OCI-LY1 (cell line): ENCODE results near the gene TK2.

ENCODE experiments used
- H2AFZ ChIP-seq: fragments of 200-600 bp; sonication (generic), shearing (Covaris generic); 2 replicates; pipeline ENCODE4 v1.6.0; 2014; ENCODE audit warnings: antibody characterized with exemption, mild to moderate bottlenecking, low read length
- H3F3A ChIP-seq: fragments of 200-600 bp; sonication (generic), shearing (Covaris generic); 2 replicates; pipeline ENCODE4 v1.6.0; 2014; ENCODE audit warnings: mild to moderate bottlenecking, antibody characterized with exemption, low read length, moderate library complexity; ENCODE audit not compliant: insufficient read depth
- H3K27ac ChIP-seq: fragments of 200-600 bp; sonication (generic); 2 replicates; pipeline ENCODE4 v1.5.1; 2014; ENCODE audit warnings: low read length, mixed run types, mild to moderate bottlenecking, low read depth; ENCODE audit not compliant: poor library complexity, severe bottlenecking
- H3K27me3 ChIP-seq: fragments of 200-600 bp; sonication (generic); 2 replicates; pipeline ENCODE4 v1.6.0; 2014; ENCODE audit warnings: antibody characterized with exemption, mild to moderate bottlenecking, low read length, moderate library complexity; ENCODE audit not compliant: insufficient read depth
- H3K36me3 ChIP-seq: fragments of 200-600 bp; sonication (generic); 2 replicates; pipeline ENCODE4 v1.6.1; 2014; ENCODE audit warnings: mild to moderate bottlenecking, antibody characterized with exemption, low read length, moderate library complexity, mixed read lengths; ENCODE audit not compliant: insufficient read depth
- H3K4me1 ChIP-seq: fragments of 200-600 bp; sonication (generic); 2 replicates; pipeline ENCODE4 v1.5.1; 2014; ENCODE audit warnings: mild to moderate bottlenecking, low read length, moderate library complexity; ENCODE audit not compliant: insufficient read depth, severe bottlenecking
- H3K4me2 ChIP-seq: fragments of 200-600 bp; sonication (generic), shearing (Covaris generic); 2 replicates; pipeline ENCODE4 v1.6.1; 2014; ENCODE audit warnings: low read length
- H3K4me3 ChIP-seq: fragments of 200-600 bp; sonication (generic); 2 replicates; pipeline ENCODE4 v1.5.1; 2014; ENCODE audit warnings: low read length, low read depth, mild to moderate bottlenecking, mixed read lengths; ENCODE audit not compliant: poor library complexity, severe bottlenecking
- H3K79me2 ChIP-seq: fragments of 200-600 bp; shearing (Covaris generic); 2 replicates; pipeline ENCODE4 v1.6.1; 2016; ENCODE audit warnings: mixed run types, low read length, mixed read lengths; ENCODE audit not compliant: insufficient read depth
- H3K9ac ChIP-seq: fragments of 200-600 bp; sonication (generic), shearing (Covaris generic); 2 replicates; pipeline ENCODE4 v1.6.1; 2014; ENCODE audit warnings: mild to moderate bottlenecking, low read length, mixed read lengths
- H3K9me2 ChIP-seq: fragments of 200-600 bp; sonication (generic), shearing (Covaris generic); 2 replicates; pipeline ENCODE4 v1.6.1; 2014; ENCODE audit warnings: low read depth, mild to moderate bottlenecking, low read length, mixed read lengths
- H3K9me3 ChIP-seq: fragments of 200-600 bp; shearing (Covaris generic); 2 replicates; pipeline ENCODE4 v1.6.1; 2014; ENCODE audit warnings: low read length, mixed read lengths
- H4K20me1 ChIP-seq: fragments of 200-600 bp; sonication (generic), shearing (Covaris generic); 2 replicates; pipeline ENCODE4 v1.6.0; 2016; ENCODE audit warnings: mild to moderate bottlenecking, low read length; ENCODE audit not compliant: insufficient read depth
- CTCF ChIP-seq: fragments of 200-600 bp; sonication (generic), shearing (Covaris generic); IDR thresholded peaks from 2 replicates; pipeline ENCODE4 v1.5.1; 2017; ENCODE audit warnings: mild to moderate bottlenecking, antibody characterized with exemption, low read length, moderate library complexity, mixed read lengths
- EZH2 ChIP-seq: fragments of 200-600 bp; sonication (generic), shearing (Covaris generic); IDR thresholded peaks from 2 replicates; pipeline ENCODE4 v1.8.0; 2017; ENCODE audit warnings: borderline replicate concordance, mixed run types, mild to moderate bottlenecking, antibody characterized with exemption, low read length, moderate library complexity, mixed read lengths

TK2 gene

DNA sequence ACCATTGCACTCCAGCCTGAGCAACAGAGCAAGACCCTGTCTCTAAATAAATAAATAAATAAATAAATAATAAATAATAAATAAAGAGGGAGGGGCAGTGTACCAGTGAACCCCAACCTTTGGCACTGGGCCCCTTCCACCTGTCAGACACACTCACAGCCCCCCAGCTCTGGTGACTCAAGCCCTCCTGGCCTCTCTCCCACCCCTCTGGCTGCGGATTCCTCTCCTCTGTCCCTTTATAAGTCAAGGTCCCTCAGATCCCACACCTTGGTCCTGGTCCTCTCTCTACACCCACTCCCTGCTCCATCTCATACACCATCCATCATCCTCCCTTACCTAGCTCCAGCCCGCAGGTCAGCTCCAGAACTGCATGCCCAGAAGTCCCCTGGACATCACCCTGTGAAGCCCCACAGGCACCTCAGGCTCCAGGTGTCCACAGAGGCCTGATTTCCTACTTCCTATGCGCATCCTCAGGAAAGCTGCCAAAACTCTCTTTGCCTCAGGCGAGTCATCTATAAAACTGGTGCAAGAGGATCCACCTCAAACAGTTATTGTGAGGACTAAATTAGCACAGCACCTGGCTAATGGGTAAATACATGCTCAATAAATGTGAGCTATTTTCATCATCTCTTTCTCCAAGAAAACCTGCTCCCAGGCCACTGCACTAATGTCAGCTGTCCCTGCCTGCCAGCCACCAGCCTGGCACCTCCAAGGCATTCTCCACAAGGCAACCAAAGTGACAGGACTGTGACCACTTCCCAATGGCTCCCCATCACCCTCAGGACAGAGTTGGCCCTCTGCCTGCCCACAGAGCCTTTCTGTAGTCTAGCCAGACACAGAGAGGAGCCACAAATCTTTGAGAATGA, 76.0 kb downstream of the TK2 start:
- H4K20me1 ChIP-seq, result no peaks in the 10 kb centered on the region
- H3K9me3 ChIP-seq, result no peaks in the 10 kb centered on the region
- H3K27me3 ChIP-seq, result no peaks in the 10 kb centered on the region
- no peak overlapping the region for H3K4me2 ChIP-seq
- H2AFZ ChIP-seq, result no peak overlapping the region
- peaks cover 4% of the 10 kb centered on the region for H3K4me1 ChIP-seq
- no peaks in the 10 kb centered on the region for H3K36me3 ChIP-seq
- H3K79me2 ChIP-seq, result no peaks in the 10 kb centered on the region
- no peak for TF ChIP-seq EZH2
- no peak for TF ChIP-seq CTCF
- H3K27ac ChIP-seq, result no peak overlapping the region
- H3K9ac ChIP-seq, result no peak overlapping the region
- H3K4me3 ChIP-seq, result no peak overlapping the region
- no peaks in the 10 kb centered on the region for H3K9me2 ChIP-seq
- H3F3A ChIP-seq, result no peaks in the 10 kb centered on the region

DNA sequence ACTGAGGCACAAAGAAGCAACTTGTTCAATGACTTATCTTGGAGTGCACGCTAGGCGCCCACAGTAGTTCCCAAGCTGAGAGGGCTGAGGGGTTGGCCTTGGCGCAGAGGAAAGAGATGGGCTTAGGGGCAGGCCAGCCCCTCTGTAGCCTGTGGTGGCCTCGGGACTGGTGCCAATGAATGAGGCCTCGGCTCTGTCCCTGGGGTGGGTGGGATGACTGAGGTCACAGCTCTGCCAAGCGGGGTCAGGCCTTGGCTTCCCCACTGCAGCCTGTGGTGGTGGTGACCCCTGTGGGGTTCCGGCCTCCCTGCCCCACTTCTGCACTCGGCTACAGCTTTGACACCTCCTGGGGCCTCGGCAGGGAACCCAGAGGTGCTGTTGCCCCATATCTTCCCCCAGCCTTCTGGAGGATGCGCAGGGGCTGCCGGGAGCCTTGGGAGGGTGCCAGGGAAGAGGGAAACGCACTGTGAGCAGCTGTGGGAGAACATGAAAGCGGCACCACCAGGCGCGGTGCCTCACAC, 76.8 kb downstream of the TK2 start:
- Histone ChIP-seq H3K9ac (no peak overlapping the region), H3K9me3 (no peaks in the 10 kb centered on the region), H3K4me2 (no peak overlapping the region), H3K79me2 (no peaks in the 10 kb centered on the region), H3K4me1 (no peaks in the 10 kb centered on the region), H3K27ac (no peak overlapping the region), H3F3A (no peaks in the 10 kb centered on the region), H2AFZ (no peak overlapping the region), H3K9me2 (no peaks in the 10 kb centered on the region), H3K27me3 (no peaks in the 10 kb centered on the region), H3K36me3 (no peaks in the 10 kb centered on the region), H4K20me1 (no peaks in the 10 kb centered on the region), H3K4me3 (no peak overlapping the region)
- TF ChIP-seq EZH2 (no peak), CTCF (no peak)

DNA sequence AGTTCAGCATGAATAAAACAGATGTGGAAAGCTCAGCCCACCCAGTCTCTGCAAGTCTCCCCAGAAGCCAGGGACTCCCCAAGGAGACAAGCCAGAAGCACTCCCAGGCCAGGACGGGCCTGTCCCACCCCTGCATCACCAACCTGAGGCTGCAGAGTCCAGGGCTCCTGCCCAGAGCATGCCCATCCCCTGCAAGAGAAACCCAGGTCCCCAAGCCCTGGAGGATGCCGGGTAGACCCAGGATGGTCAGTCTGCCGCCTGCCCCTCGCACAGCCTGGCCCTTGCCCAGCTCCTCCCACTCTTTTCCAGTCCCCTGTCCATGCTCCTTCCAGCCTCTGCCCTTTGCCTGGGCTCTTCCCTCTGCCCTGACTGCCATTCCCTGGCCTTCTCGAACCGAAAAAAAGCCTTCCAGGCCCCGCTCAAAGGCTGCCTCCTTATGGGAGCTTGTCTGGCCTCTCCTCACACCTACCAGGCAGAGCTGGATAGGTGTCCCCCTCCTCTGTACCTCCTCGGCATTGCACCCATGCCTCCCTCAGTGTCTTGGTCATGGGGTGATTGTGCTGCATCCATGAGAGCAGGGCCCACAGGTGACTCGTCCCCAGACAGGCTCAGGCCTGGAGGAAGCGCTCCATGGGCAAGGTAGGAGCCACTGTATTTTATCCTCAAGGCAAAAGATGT, 78.1 kb downstream of the TK2 start:
- Histone ChIP-seq H3K4me2 (no peak overlapping the region), H3K9me3 (no peaks in the 10 kb centered on the region), H3K4me1 (no peaks in the 10 kb centered on the region), H3K36me3 (no peaks in the 10 kb centered on the region), H3K79me2 (no peaks in the 10 kb centered on the region), H4K20me1 (no peaks in the 10 kb centered on the region), H3K9ac (no peak overlapping the region), H3K27me3 (no peaks in the 10 kb centered on the region), H3F3A (no peaks in the 10 kb centered on the region), H3K9me2 (no peaks in the 10 kb centered on the region), H3K4me3 (no peak overlapping the region), H3K27ac (no peak overlapping the region), H2AFZ (no peak overlapping the region)
- TF ChIP-seq CTCF, result no peak
- TF ChIP-seq EZH2, result no peak
